ENCODE results near the gene TMED8. TPM values are rescaled to one million over a fixed set of nuclear protein-coding genes. Genes with fewer than 3 reads are reported as not detected.
A peak's percentile ranks its signal among the peaks of the same experiment; 100 is the strongest.
"Not testable (repeated sequence)": the region's sequence is repeated elsewhere in the genome, so short reads cannot be mapped to it uniquely, and the experiment has no call there.

The TMED8 gene, protein sequence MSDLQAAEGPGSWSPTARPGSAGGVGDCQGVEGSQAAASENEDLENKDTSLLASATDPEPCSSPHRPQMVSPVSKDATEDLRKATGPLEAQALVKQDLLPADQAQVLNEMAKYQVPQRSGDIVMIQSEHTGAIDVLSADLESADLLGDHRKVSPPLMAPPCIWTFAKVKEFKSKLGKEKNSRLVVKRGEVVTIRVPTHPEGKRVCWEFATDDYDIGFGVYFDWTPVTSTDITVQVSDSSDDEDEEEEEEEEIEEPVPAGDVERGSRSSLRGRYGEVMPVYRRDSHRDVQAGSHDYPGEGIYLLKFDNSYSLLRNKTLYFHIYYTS
- 1 to 10 TPM; 8.3 to 8.6 TPM for total RNA-seq
- 1 to 10 TPM; 2.5 to 3.5 TPM for polyA plus RNA-seq

DNA sequence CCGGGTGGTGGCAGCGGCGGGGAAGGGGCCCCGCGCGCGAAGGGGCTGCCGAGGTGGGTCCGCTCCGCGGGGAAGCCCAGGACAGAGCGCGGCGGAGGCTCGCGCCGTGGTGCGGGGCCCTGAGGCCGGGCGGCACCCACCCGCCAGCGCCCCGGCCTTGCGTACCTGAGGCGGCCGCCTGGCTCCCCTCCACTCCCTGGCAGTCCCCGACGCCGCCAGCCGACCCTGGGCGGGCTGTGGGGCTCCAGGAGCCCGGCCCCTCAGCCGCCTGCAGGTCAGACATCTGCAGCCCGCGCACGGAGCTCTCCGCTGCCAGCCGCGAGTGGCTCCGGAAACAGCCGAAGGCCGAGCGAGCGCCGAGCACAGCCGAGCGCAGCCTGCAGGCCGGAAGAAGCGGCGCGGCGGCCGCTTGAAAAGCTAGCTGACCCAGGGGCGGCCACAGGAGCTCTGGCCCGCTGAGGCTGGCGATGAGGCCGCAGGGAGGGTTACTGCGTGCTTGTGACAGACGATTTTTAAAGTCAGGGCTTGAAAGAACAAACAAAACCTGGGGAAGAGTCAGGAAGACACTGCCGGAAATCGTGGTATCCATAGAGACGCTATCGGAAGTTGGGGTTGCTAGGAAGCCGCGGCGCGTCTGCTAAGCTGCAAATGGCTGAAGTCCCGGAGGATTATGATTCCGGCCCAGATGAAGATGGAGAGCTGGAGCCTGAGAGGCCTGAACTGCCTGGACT lies at the start of gene TMED8, which contains the start of gene SAMD15:
TSS of gene TMED8 (minus strand) at position 324 of the 731 bp plus-strand sequence. CDS start at position 283, 41 bp downstream.
TSS of gene SAMD15 (plus strand) at position 609 of the 731 bp plus-strand sequence. CDS start at position 649, 40 bp downstream.
- Histone ChIP-seq H3K4me3 (ENCODE audit: low read length in 2 of 2) (peak within 1 kb of the TSS; percentile 94 to 97), H3K27me3 (ENCODE audit: insufficient read depth, low read length) (no peaks in the 10 kb centered on the region), H3K4me1 (ENCODE audit: insufficient read depth, low read length) (peaks cover 46% of the 10 kb centered on the region), H3K9me3 (ENCODE audit: control insufficient read depth in 1 of 2, low read length in 2 of 2) (no peaks in the 10 kb centered on the region), H3K27ac (ENCODE audit: low read depth, low read length) (peak within 1 kb of the TSS; percentile 74), H3K36me3 (ENCODE audit: insufficient read depth, low read length) (no peaks in the 10 kb centered on the region)
- H3K9me3 Mint-ChIP-seq = no peaks in the 10 kb centered on the region
- H3K27ac Mint-ChIP-seq = peak within 1 kb of the TSS in 6 of 7 donors; percentile 84 to 95 (median 92)
- ChIA-PET POLR2A (ENCODE audit: partially characterized antibody) (interaction anchor here (0.6 to 1.9 kb wide), 15 partner anchors 18 to 450 kb away, joined by 3 to 29 read pairs (median 3); partner anchors contain the start of genes AHSA1, ALKBH1, CIPC and GSTZ1), CTCF (ENCODE audit: partially characterized antibody) (interaction anchor here (0.9 to 2.5 kb wide), 6 partner anchors 51 to 330 kb away, joined by 3 to 11 read pairs (median 7); partner anchors contain the start of genes AHSA1, GSTZ1, POMT2 and VIPAS39)
- H3K27me3 Mint-ChIP-seq = no peaks in the 10 kb centered on the region
- peak within 1 kb of the TSS; percentile 85 to 94 (median 90) for H3K4me3 Mint-ChIP-seq
- DNase-seq = peak; percentile 81 to 87 (median 87)
- intact Hi-C loops (cut with micrococcal nuclease) = loop anchor here (1.0 to 10.0 kb wide), 6 partner anchors 56 to 565 kb away; partner anchors contain the start of genes ALKBH1, ANGEL1, GSTZ1 and SLIRP
- peaks cover 30 to 42% (median 36%) of the 10 kb centered on the region in 4 donors for H3K4me1 Mint-ChIP-seq
- H3K36me3 Mint-ChIP-seq = peaks cover 0 to 3% of the 10 kb centered on the region in 2 donors

DNA sequence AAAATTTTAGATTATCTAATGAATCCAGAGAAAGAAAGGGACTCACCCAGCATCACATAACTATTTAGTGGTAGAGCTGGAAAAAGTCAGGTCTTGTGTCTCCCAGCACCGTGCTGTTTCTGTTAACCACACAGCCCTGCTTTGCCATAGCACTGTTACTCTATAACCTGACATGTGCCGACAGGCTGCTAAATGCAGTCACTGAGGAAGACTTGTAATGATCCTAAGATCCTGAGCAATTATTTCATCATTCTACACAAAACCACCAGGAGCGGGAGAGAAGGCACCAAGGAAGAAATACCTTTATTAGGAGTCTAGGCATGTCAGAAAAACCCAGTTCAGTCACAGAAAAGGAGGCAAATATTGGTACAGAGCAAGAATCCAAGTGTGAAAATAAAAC lies 49.5 kb upstream of the TMED8 start:
- no peak for DNase-seq
- no peaks in the 10 kb centered on the region for H3K27me3 Mint-ChIP-seq
- H3K9me3 Mint-ChIP-seq = peaks cover 0 to 16% (median 2%) of the 10 kb centered on the region in 8 donors
- intact Hi-C loops (cut with micrococcal nuclease) = no loop called here
- CTCF ChIA-PET (ENCODE audit: partially characterized antibody) = no interaction called here
- Histone ChIP-seq H3K9me3 (ENCODE audit: control insufficient read depth in 1 of 2, low read length in 2 of 2) (no peaks in the 10 kb centered on the region), H3K36me3 (ENCODE audit: insufficient read depth, low read length) (peaks cover 47% of the 10 kb centered on the region), H3K27me3 (ENCODE audit: insufficient read depth, low read length) (no peaks in the 10 kb centered on the region), H3K4me1 (ENCODE audit: insufficient read depth, low read length) (no peaks in the 10 kb centered on the region), H3K4me3 (ENCODE audit: low read length in 2 of 2) (no peak overlapping the region), H3K27ac (ENCODE audit: low read depth, low read length) (no peak overlapping the region)
- peaks cover 93 to 98% of the 10 kb centered on the region in 2 donors for H3K36me3 Mint-ChIP-seq
- no peak overlapping the region for H3K27ac Mint-ChIP-seq
- POLR2A ChIA-PET (ENCODE audit: partially characterized antibody) = no interaction called here
- no peak overlapping the region for H3K4me3 Mint-ChIP-seq
- H3K4me1 Mint-ChIP-seq = no peaks in the 10 kb centered on the region

GRCh38 chr14:77424862-77425261 lies 48.0 kb upstream of the TMED8 start:
- ChIA-PET POLR2A (ENCODE audit: partially characterized antibody) (no interaction called here), CTCF (ENCODE audit: partially characterized antibody) (no interaction called here)
- peaks cover 47% of the 10 kb centered on the region for H3K36me3 ChIP-seq (ENCODE audit: insufficient read depth, low read length)

GRCh38 chr14:77423423-77423822 lies 46.5 kb upstream of the TMED8 start, which contains the start of gene NOXRED1:
Gene NOXRED1, minus strand, starts transcription at chr14:77423523. Its CDS starts 634 bp downstream, at chr14:77422889.
- Mint-ChIP-seq H3K9me3 (peaks cover 0 to 43% (median 28%) of the 10 kb centered on the region in 8 donors), H3K4me3 (no peak within 1 kb of the TSS), H3K4me1 (no peaks in the 10 kb centered on the region), H3K36me3 (peaks cover 75 to 78% of the 10 kb centered on the region in 2 donors), H3K27ac (no peak within 1 kb of the TSS), H3K27me3 (no peaks in the 10 kb centered on the region)
- intact Hi-C loops (cut with micrococcal nuclease) = no loop called here
- H3K27me3 ChIP-seq (ENCODE audit: insufficient read depth, low read length) = no peaks in the 10 kb centered on the region
- POLR2A ChIA-PET (ENCODE audit: partially characterized antibody) = no interaction called here
- H3K27ac ChIP-seq (ENCODE audit: low read depth, low read length) = no peak within 1 kb of the TSS
- DNase-seq = no peak
- H3K4me1 ChIP-seq (ENCODE audit: insufficient read depth, low read length) = no peaks in the 10 kb centered on the region
- H3K4me3 ChIP-seq (ENCODE audit: low read length in 2 of 2) = no peak within 1 kb of the TSS
- H3K36me3 ChIP-seq (ENCODE audit: insufficient read depth, low read length) = peaks cover 34% of the 10 kb centered on the region
- CTCF ChIA-PET (ENCODE audit: partially characterized antibody) = no interaction called here
- peaks cover 0 to 7% of the 10 kb centered on the region in 2 donors for H3K9me3 ChIP-seq (ENCODE audit: control insufficient read depth in 1 of 2, low read length in 2 of 2)

More at GRCh38 chr14:77424862-77425261, 48.0 kb upstream of the TMED8 start:
- no peak overlapping the region for H3K4me3 Mint-ChIP-seq
- no peaks in the 10 kb centered on the region for H3K9me3 ChIP-seq (ENCODE audit: control insufficient read depth in 1 of 2, low read length in 2 of 2)
- no peaks in the 10 kb centered on the region for H3K4me1 Mint-ChIP-seq
- H3K36me3 Mint-ChIP-seq = peaks cover 89 to 90% of the 10 kb centered on the region in 2 donors
- intact Hi-C loops (cut with micrococcal nuclease) = no loop called here
- H3K27ac ChIP-seq (ENCODE audit: low read depth, low read length) = no peak overlapping the region
- no peaks in the 10 kb centered on the region for H3K27me3 ChIP-seq (ENCODE audit: insufficient read depth, low read length)
- H3K27me3 Mint-ChIP-seq = no peaks in the 10 kb centered on the region
- no peak overlapping the region for H3K4me3 ChIP-seq (ENCODE audit: low read length in 2 of 2)
- H3K9me3 Mint-ChIP-seq = peaks cover 0 to 31% (median 16%) of the 10 kb centered on the region in 8 donors
- no peak for DNase-seq
- no peaks in the 10 kb centered on the region for H3K4me1 ChIP-seq (ENCODE audit: insufficient read depth, low read length)
- no peak overlapping the region for H3K27ac Mint-ChIP-seq

DNA sequence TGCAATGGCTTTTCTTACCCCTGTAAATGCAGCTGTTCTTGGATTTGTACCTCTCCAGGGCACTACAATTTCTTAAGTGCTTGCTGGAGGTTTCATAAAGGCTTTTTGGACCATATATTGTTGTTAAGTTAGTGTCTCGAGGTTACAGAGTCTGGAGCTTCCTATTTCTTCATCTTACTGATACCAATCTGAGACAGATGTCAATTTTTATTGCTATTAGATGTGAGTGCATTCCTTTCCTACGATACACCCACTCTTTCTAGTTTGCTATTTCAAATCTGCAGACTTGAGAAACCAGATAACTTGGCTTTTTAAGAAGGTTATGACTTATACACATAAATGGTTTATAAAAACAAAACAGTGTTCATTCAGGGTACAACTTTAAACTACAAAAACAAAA lies 44.3 kb upstream of the TMED8 start:
- H3K27ac ChIP-seq (ENCODE audit: low read depth, low read length) = no peak overlapping the region
- no peak for DNase-seq
- ChIA-PET CTCF (ENCODE audit: partially characterized antibody) (no interaction called here), POLR2A (ENCODE audit: partially characterized antibody) (no interaction called here)
- peaks cover 0 to 7% of the 10 kb centered on the region in 2 donors for H3K9me3 ChIP-seq (ENCODE audit: control insufficient read depth in 1 of 2, low read length in 2 of 2)
- peaks cover 52 to 56% of the 10 kb centered on the region in 2 donors for H3K36me3 Mint-ChIP-seq
- H3K9me3 Mint-ChIP-seq = peaks cover 5 to 58% (median 31%) of the 10 kb centered on the region in 8 donors
- no peak overlapping the region for H3K4me3 Mint-ChIP-seq
- no peak overlapping the region for H3K27ac Mint-ChIP-seq
- H3K27me3 Mint-ChIP-seq = no peaks in the 10 kb centered on the region
- no peaks in the 10 kb centered on the region for H3K4me1 Mint-ChIP-seq
- H3K4me3 ChIP-seq (ENCODE audit: low read length in 2 of 2) = no peak overlapping the region
- H3K27me3 ChIP-seq (ENCODE audit: insufficient read depth, low read length) = no peaks in the 10 kb centered on the region
- intact Hi-C loops (cut with micrococcal nuclease) = no loop called here
- no peaks in the 10 kb centered on the region for H3K4me1 ChIP-seq (ENCODE audit: insufficient read depth, low read length)
- peaks cover 13% of the 10 kb centered on the region for H3K36me3 ChIP-seq (ENCODE audit: insufficient read depth, low read length)

DNA sequence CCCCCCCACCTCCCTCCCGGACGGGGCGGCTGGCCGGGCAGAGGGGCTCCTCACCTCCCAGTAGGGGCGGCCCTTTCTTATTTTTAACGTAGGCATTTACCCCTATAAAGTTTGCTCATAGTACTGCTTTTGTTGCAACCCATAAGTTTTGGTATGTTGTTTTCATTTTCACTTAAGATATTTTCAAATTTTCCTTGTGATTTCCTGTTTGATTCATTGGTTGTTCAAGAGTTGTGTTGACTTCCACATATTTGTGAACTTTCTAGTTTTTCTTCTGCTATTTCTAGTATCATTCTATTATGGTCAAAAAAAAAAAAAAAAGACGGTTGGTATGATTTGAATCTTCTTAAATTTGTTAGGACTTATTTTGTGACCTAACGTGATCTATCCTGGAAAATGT lies 39.9 kb upstream of the TMED8 start:
- peaks cover 0 to 7% of the 10 kb centered on the region in 2 donors for H3K9me3 ChIP-seq (ENCODE audit: control insufficient read depth in 1 of 2, low read length in 2 of 2)
- ChIA-PET CTCF (ENCODE audit: partially characterized antibody) (no interaction called here), POLR2A (ENCODE audit: partially characterized antibody) (no interaction called here)
- H3K36me3 Mint-ChIP-seq = peaks cover 9 to 14% of the 10 kb centered on the region in 2 donors
- H3K27ac Mint-ChIP-seq = no peak overlapping the region
- peaks cover 5 to 47% (median 28%) of the 10 kb centered on the region in 8 donors for H3K9me3 Mint-ChIP-seq
- no peaks in the 10 kb centered on the region for H3K27me3 ChIP-seq (ENCODE audit: insufficient read depth, low read length)
- DNase-seq = no peak
- H3K36me3 ChIP-seq (ENCODE audit: insufficient read depth, low read length) = no peaks in the 10 kb centered on the region
- no peak overlapping the region for H3K4me3 ChIP-seq (ENCODE audit: low read length in 2 of 2)
- H3K4me1 ChIP-seq (ENCODE audit: insufficient read depth, low read length) = no peaks in the 10 kb centered on the region
- no peaks in the 10 kb centered on the region for H3K27me3 Mint-ChIP-seq
- H3K4me1 Mint-ChIP-seq = no peaks in the 10 kb centered on the region
- intact Hi-C loops (cut with micrococcal nuclease) = no loop called here
- no peak overlapping the region for H3K27ac ChIP-seq (ENCODE audit: low read depth, low read length)
- no peak overlapping the region for H3K4me3 Mint-ChIP-seq

DNA sequence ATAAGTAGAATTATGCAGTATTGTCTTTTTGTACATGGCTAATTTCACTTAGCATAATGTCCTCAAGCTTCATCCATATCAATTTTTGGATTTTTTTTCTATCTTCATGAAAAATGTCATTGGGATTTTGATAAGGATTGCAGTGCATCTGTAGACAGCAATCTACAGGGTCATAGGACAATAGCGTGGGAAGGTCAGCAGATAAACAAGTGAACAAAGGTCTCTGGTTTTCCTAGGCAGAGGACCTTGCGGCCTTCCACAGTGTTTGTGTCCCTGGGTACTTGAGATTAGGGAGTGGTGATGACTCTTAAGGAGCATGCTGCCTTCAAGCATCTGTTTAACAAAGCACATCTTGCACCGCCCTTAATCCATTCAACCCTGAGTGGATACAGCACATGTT lies 39.2 kb upstream of the TMED8 start:
- peaks cover 5 to 39% (median 21%) of the 10 kb centered on the region in 8 donors for H3K9me3 Mint-ChIP-seq
- H3K36me3 Mint-ChIP-seq; DNase-seq; intact Hi-C loops (cut with micrococcal nuclease); CTCF ChIA-PET (ENCODE audit: partially characterized antibody); H3K27ac ChIP-seq (ENCODE audit: low read depth, low read length); H3K27ac Mint-ChIP-seq; H3K4me1 Mint-ChIP-seq; H3K27me3 ChIP-seq (ENCODE audit: insufficient read depth, low read length); H3K4me1 ChIP-seq (ENCODE audit: insufficient read depth, low read length); H3K36me3 ChIP-seq (ENCODE audit: insufficient read depth, low read length); H3K4me3 ChIP-seq (ENCODE audit: low read length in 2 of 2); H3K4me3 Mint-ChIP-seq; H3K27me3 Mint-ChIP-seq; H3K9me3 ChIP-seq (ENCODE audit: control insufficient read depth in 1 of 2, low read length in 2 of 2); POLR2A ChIA-PET (ENCODE audit: partially characterized antibody): not testable (repeated sequence)
